Left lung (tissue), 10 donors: ENCODE results near the gene PIK3R4. TPM values are rescaled to one million over a fixed set of nuclear protein-coding genes. Genes with fewer than 3 reads are reported as not detected.

Experiments
- ATAC-seq: fragments of 200-7000 bp; cut with Tn5 transposase; one replicate; pipeline ENCODE4 v1.9.1; 2020; ENCODE audit warnings: moderate library complexity
- DNase-seq, 4 donors: peaks; one replicate each; pipeline ENCODE4 v3.0.0-alpha.2; 2013 to 2020
- H3K27ac ChIP-seq, 2 donors: fragments of 200-600 bp; sonication (generic) in 1 of 2; one replicate each; pipeline versions ENCODE4 v1.5.0 to v1.8.0; 2020 to 2021
- H3K27me3 ChIP-seq, 2 donors: fragments of 200-600 bp; sonication (generic) in 1 of 2; one replicate each; pipeline versions ENCODE4 v1.5.0 to v1.8.0; 2020 to 2021
- H3K36me3 ChIP-seq, 2 donors: fragments of 200-600 bp; sonication (generic) in 1 of 2; one replicate each; pipeline versions ENCODE4 v1.5.0 to v1.8.0; 2020 to 2021
- H3K4me1 ChIP-seq, 2 donors: fragments of 200-600 bp; one replicate each; pipeline ENCODE4 v1.8.0; 2021
- H3K4me3 ChIP-seq, 2 donors: fragments of 200-600 bp; sonication (generic) in 1 of 2; one replicate each; pipeline versions ENCODE4 v1.5.0 to v1.8.0; 2020 to 2021; ENCODE audit warnings: mild to moderate bottlenecking in 1 of 2
- H3K9me3 ChIP-seq, 2 donors: fragments of 200-600 bp; sonication (generic) in 1 of 2; one replicate each; pipeline versions ENCODE4 v1.5.0 to v1.8.0; 2020 to 2021
- CTCF ChIP-seq, 2 donors: fragments of 200-600 bp; sonication (generic) in 1 of 2; IDR thresholded peaks; one replicate each; pipeline versions ENCODE4 v1.5.0 to v1.8.0; 2021; ENCODE audit warnings: antibody characterized with exemption in 2 of 2
- intact Hi-C, 2 donors: fragments of 100-400 bp; cut with DNase I; formaldehyde crosslinking; loops; one replicate each; pipeline versions ENCODE4 v1.11.2 to v1.14.2; 2022
- polyA plus RNA-seq, 6 donors: library from polyadenylated mRNA; unstranded; fragments of 120-200 nt; gene quantifications; one replicate each; pipeline ENCODE4 v1.2.1, GENCODE V29; 2013; ENCODE audit not compliant: insufficient read length in 6 of 6
- total RNA-seq, 2 donors: library from RNA; stranded (reverse); fragmentation: NEBNext Ultra II Directional; extraction: Animal tissue kit (Norgen Biotek cat#: 25700); gene quantifications; one replicate each; pipeline ENCODE4 v1.2.1, GENCODE V29; 2021
- donor health status: DM: no; HTN: yes; CAD: no.
- donor health status: DM: no; HTN: no; CAD: no.

The PIK3R4 gene
- total and polyA plus RNA-seq, 8 donors, result 24.8 to 58.3 (median 46.0) TPM

DNA sequence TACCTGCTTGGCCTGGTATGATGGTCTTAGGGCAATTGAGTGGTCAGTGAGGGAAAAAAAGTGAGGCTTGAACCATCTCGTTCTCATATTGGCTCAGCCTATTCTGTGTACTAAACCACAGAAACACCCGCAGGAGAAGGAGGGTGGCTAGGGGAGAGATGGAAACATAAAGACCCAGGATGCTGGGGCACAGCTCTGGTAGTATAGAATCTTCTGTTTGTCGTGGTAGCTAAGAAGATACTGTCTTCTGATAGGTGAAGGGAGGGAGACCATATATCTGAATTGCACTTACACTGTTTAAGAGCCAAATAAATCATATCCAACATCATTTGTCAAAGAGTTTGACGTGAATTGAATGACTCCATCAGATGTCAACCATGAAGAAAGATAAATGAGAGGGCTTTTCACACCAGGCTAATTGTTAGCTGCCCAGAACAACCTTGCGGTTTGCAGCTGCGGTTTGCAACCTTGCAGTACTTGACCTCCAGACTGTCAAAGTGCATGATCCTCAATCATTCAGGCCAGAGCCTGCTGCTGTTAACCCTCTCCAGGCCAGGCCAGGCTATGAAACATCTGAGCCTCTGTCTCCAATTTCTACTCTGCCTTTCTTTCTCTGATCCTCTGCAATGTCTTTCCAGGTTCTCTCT is 40.9 kb upstream of the PIK3R4 start:
- H3K4me1 ChIP-seq, result no peaks in the 10 kb centered on the region
- no peaks in the 10 kb centered on the region for H3K27me3 ChIP-seq
- H3K4me3 ChIP-seq, result no peak overlapping the region
- DNase-seq (no peak), ATAC-seq (no peak)
- H3K9me3 ChIP-seq, result no peaks in the 10 kb centered on the region
- no peaks in the 10 kb centered on the region for H3K36me3 ChIP-seq
- no peak for TF ChIP-seq CTCF (IDR thresholded peaks at IDR 0.05)
- H3K27ac ChIP-seq, result no peak overlapping the region
- intact Hi-C loops, result no loop called here

- H3K27ac ChIP-seq, result no peak overlapping the region
- no peaks in the 10 kb centered on the region for H3K27me3 ChIP-seq
- DNase-seq (no peak), ATAC-seq (no peak)
- H3K4me3 ChIP-seq, result no peak overlapping the region
- TF ChIP-seq CTCF (IDR thresholded peaks at IDR 0.05), result no peak
- intact Hi-C loops, result no loop called here
- H3K9me3 ChIP-seq, result no peaks in the 10 kb centered on the region
- no peaks in the 10 kb centered on the region for H3K36me3 ChIP-seq
- no peaks in the 10 kb centered on the region for H3K4me1 ChIP-seq
Measured at GRCh38 chr3:130786306-130786705, 39.7 kb upstream of the PIK3R4 start.

- Histone ChIP-seq H3K9me3 (no peaks in the 10 kb centered on the region), H3K27ac (no peak overlapping the region), H3K4me1 (no peaks in the 10 kb centered on the region), H3K27me3 (no peaks in the 10 kb centered on the region), H3K36me3 (no peaks in the 10 kb centered on the region), H3K4me3 (no peak overlapping the region)
- no peak for TF ChIP-seq CTCF (IDR thresholded peaks at IDR 0.05)
- intact Hi-C loops, result no loop called here
- ATAC-seq (no peak), DNase-seq (no peak)
Measured at GRCh38 chr3:130783629-130784028, 37.0 kb upstream of the PIK3R4 start.

DNA sequence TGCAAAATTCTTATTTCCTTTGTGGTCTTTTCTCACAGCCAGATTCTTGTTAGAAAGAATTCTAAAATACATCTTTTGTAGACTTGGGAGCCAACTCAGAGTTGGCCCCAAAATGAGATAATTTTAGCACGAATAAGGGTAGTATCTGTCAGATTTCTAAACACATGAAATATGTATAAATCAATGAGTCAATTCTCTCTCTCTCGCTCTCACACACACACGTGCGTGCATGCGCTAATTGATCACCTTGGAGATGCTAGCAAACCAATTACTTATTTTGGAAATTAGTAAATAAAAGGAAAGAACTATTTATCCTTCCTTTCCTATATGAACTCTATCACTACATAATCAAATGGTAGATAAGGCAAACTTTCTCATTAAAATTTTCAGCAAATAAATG is 32.9 kb upstream of the PIK3R4 start:
- ATAC-seq (no peak), DNase-seq (no peak)
- intact Hi-C loops, result no loop called here
- Histone ChIP-seq H3K9me3 (no peaks in the 10 kb centered on the region), H3K27ac (no peak overlapping the region), H3K27me3 (no peaks in the 10 kb centered on the region), H3K4me1 (no peaks in the 10 kb centered on the region), H3K4me3 (no peak overlapping the region), H3K36me3 (no peaks in the 10 kb centered on the region)
- TF ChIP-seq CTCF (IDR thresholded peaks at IDR 0.05), result no peak

GRCh38 chr3:130779031-130779430 is 32.4 kb upstream of the PIK3R4 start:
- H3K36me3 ChIP-seq, result no peaks in the 10 kb centered on the region
- H3K4me1 ChIP-seq, result no peaks in the 10 kb centered on the region
- ATAC-seq (no peak), DNase-seq (no peak)
- H3K27ac ChIP-seq, result no peak overlapping the region
- no peak for TF ChIP-seq CTCF (IDR thresholded peaks at IDR 0.05)
- H3K4me3 ChIP-seq, result no peak overlapping the region
- no peaks in the 10 kb centered on the region for H3K27me3 ChIP-seq
- intact Hi-C loops, result no loop called here
- no peaks in the 10 kb centered on the region for H3K9me3 ChIP-seq
